GM18499 (cell line): ENCODE data around the gene OR51A2.
"Not testable (repeated sequence)": the region's sequence is repeated elsewhere in the genome, so short reads cannot be mapped to it uniquely, and the experiment has no call there.

ENCODE experiments used
- ATAC-seq: cut with Tn5 transposase; IDR thresholded peaks from one replicate; pipeline ENCODE4 v1.9.1; 2021; ENCODE audit warnings: moderate number of reproducible peaks; ENCODE audit not compliant: insufficient read depth, unreplicated experiment

OR51A2 gene

GRCh38 chr11:4955613-4956012 is at the start of gene OR51A2:
Gene OR51A2, minus strand, starts transcription at chr11:4955713. Its CDS starts 0 bp downstream, at chr11:4955713.
- not testable (repeated sequence) for ATAC-seq

- no peak for ATAC-seq
These were observed 49.1 kb upstream of the OR51A2 start for GRCh38 chr11:5004424-5005274.

- no peak for ATAC-seq
These were observed 39.0 kb upstream of the OR51A2 start, which contains the start of gene OR51L1 for GRCh38 chr11:4994551-4994950. Gene OR51L1, plus strand, starts transcription at chr11:4994851. Its CDS starts 4,132 bp downstream, at chr11:4998983.

- ATAC-seq: no peak
These were observed 35.5 kb upstream of the OR51A2 start for GRCh38 chr11:4991060-4991459.

DNA sequence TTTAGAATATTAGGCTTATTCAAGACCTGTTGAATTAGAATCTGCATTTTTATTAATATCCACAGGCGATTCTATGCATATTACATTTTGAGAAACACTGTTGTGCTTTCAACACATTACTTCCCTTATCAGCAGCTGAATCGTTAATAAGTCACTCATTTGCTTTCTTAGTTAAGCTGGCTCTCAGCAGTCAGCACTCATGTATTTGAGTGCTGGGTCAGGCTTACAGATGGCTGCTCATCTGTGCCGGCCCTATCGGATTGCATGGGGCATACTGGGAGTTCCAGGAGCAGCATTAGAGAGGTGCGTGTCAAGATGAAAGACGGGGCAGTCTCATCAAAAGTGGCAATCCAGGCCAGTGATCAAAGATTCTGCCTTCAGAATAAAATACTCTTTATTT is 28.3 kb upstream of the OR51A2 start:
- no peak for ATAC-seq

DNA sequence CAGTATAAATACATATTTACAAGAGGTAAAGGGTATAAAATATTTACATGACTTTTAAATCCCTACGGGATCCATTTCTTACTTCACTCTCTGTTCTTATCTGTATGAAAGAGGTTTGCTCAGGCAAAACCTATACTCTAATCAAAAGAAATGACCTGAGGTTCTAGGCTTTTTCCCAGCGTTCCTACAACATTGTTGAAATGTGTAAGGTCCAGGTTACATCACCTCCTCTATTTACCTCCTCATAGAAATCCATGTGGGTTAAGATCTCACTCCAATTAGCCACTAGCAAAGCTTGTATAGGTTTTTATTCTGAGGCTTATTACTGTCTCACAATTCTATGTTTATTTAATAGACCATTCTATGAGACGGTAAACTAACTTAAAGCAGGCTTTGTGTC is 27.2 kb upstream of the OR51A2 start:
- ATAC-seq: no peak

GRCh38 chr11:4979036-4979435 is 23.5 kb upstream of the OR51A2 start:
- no peak for ATAC-seq

DNA sequence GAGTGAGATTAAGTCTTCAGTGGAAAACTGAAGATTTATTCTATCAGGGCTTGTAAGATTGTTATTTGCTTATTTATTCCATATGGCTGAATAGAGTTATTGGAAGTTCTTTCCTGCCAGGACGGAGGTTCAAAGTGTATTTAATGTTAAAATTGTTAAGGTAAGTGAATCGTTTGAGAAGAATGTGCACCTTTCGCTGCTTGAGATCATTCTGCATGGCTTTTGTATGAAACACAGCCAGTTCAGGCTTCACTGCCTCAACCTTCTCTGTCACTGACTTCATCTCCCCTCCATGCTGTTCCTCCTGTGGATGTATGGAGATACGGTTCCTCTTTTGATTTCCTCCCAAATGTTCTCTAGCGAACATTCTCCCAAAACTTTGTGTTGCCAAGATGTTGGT is 19.9 kb upstream of the OR51A2 start:
- no peak for ATAC-seq

- ATAC-seq: no peak
These were observed 7.3 kb upstream of the OR51A2 start for GRCh38 chr11:4962816-4963215.

GRCh38 chr11:4960877-4961276 is 5.4 kb upstream of the OR51A2 start:
- ATAC-seq: no peak

GRCh38 chr11:4957396-4957795 is 1.9 kb upstream of the OR51A2 start:
- ATAC-seq: no peak

GRCh38 chr11:4947505-4947904 is 8.0 kb downstream of the OR51A2 start, which contains the start of gene OR51A4:
Gene OR51A4, minus strand, starts transcription at chr11:4947605. Its CDS starts 505 bp downstream, at chr11:4947100.
- ATAC-seq: no peak

DNA sequence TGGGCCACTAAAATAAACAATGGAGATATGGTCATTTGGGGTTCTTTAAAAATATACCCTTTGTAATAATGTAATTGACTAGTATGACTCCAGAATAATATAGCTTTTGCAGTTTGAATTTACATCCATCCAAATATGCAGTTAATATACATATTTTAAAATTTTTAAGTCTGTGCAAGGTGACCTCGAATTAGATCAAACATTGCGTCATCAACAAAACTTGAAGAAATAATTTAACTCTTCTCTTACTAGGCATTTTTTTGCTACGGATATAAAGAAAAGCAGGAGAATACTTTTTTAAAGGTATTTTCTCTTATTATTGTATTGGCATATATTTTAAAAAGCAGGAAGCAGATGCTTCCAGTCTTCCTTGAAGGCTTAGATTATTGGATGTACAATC is 18.8 kb downstream of the OR51A2 start:
- ATAC-seq: no peak

DNA sequence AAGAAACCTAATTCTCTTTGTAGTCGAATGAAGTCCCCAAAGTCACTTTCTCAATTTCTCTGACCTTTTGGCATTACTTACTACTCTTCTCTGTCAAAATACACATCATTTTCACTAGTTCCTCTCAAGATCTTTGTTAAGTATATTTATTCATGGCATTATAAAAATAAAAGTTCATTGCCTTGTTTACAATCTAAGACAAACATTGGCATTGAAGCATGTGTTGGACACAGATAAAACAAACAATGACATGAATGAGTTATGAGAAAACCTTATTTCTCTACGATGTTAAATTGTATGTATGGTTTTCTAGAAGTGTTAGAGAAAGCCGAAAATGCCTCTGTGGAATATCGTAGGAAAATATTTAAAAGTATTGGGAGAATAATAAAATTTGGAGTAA is 22.8 kb downstream of the OR51A2 start:
- ATAC-seq: no peak

GRCh38 chr11:4926608-4927007 is 28.9 kb downstream of the OR51A2 start:
- no peak for ATAC-seq

DNA sequence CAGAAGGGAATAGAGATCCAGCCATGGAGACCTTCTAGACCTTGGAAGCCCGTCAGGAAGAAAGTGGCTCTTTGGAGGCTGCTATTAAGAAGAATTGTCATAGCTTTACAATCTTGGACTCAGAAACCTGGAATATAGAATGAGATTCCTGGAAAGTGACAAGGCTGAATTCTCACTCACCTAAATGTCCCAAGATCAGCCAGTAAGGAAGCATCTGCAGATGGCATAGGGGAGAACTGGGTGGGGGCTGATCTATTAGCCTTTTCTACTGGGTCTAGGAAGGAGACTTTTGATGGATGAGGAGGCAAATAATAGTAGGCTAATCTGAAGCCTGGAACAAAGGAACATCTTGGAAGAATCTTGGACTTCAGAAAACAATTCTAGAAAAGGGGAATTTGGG is 31.3 kb downstream of the OR51A2 start, which contains the start of gene OR51G1:
OR51G1 (minus strand) TSS at position 101 of the 400 bp plus-strand sequence; CDS start at position 101, 0 bp downstream.
- no peak for ATAC-seq

GRCh38 chr11:4922304-4922703 is 33.2 kb downstream of the OR51A2 start:
- no peak for ATAC-seq

DNA sequence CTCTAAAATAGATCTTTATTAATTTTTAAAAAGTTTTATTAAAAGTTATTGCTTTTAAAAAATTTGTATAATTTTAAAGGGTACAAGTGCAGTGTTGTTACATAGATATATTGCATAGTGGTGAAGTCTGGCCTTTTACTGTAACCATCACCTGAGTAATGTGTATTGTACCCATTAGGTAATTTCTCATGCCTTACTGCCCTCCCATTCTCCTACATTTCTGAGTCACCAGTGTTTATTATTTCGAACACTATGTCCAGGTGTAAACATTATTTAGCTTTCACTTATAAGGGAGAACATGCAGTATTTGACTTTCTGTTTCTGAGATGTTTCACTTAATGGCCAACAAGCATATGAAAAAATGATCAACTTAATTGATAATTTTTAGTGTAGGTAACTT is 33.7 kb downstream of the OR51A2 start:
- no peak for ATAC-seq

- no peak for ATAC-seq
These were observed 36.3 kb downstream of the OR51A2 start, which contains the start of gene OR51G2 for GRCh38 chr11:4919250-4919649. Gene OR51G2, minus strand, starts transcription at chr11:4919350. Its CDS starts 3,687 bp downstream, at chr11:4915663.

- no peak for ATAC-seq
These were observed 38.9 kb downstream of the OR51A2 start for GRCh38 chr11:4916581-4916980.
